ENCODE measurements around the gene FBXO9. TPM values are rescaled to one million over a fixed set of nuclear protein-coding genes. Genes with fewer than 3 reads are reported as not detected.

The FBXO9 gene
- total and polyA plus RNA-seq, 4 donors: 36.8 to 79.1 (median 51.2) TPM

DNA sequence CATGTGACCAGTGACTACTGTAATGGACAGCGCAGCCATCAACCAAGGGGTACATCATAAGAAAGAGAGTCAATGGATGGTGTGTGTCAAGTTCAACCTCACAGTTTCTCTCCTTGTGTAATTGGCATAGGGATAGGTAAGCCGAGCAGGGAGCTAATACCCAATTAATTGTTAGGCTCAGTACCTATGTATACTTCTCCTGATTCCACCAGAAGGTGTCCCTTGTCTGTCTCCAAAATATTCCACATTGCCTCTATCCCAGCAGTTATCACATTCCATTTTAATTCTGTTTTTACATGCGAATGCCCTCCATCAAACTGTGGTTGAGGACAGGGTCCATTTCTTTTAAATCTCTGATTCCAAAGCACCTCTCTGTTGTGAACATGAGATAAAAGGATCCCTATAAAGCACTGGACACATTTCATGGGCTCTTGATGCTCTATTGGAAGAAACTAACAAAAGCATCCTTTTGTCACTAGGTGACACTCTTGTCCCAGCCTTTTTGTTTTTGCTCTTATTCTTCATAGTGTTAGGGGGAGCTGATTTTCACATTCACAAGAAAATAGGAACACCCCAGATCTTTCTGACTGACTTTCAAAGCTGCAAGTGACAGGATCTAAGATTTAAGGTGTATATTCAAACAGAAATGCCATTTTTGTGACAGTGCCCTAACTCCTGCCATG is 38.9 kb downstream of the FBXO9 start:
- TF ChIP-seq CTCF (IDR thresholded peaks at IDR 0.05; ENCODE audit: low read depth, low read length, missing input control) (no peak), ZBTB33 (IDR thresholded peaks at IDR 0.05) (no peak), RAD21 (IDR thresholded peaks at IDR 0.05) (peak; percentile 34 to 39), FOXA2 (IDR thresholded peaks at IDR 0.05) (no peak), HNF4A (conservative IDR thresholded peaks at IDR 0.05) (no peak)
- peaks cover 5 to 34% (median 24%) of the 10 kb centered on the region in 4 donors for H3K36me3 ChIP-seq (ENCODE audit: control insufficient read depth in 4 of 4, insufficient read depth in 3 of 4, low read depth in 1 of 4, low read length in 3 of 4)
- no peak overlapping the region for H3K27ac ChIP-seq (ENCODE audit: low read depth in 1 of 2, low read length in 2 of 2)
- no peaks in the 10 kb centered on the region for H3K9me3 ChIP-seq (ENCODE audit: control insufficient read depth in 4 of 4, low read length in 3 of 4)
- WGBS: 95% methylated on average over 3 of the region's 3 CpGs
- no peak overlapping the region for H3K4me3 ChIP-seq (ENCODE audit: low read depth in 1 of 3, low read length in 3 of 3)
- H3K27me3 ChIP-seq (ENCODE audit: control insufficient read depth in 4 of 4, insufficient read depth in 4 of 4, low read length in 3 of 4): no peaks in the 10 kb centered on the region
- DNase-seq (ENCODE audit: low spot score): no peak
- H3K9ac ChIP-seq (ENCODE audit: low read depth in 1 of 2, low read length in 2 of 2): no peak overlapping the region
- no peaks in the 10 kb centered on the region for H3K4me1 ChIP-seq (ENCODE audit: control insufficient read depth in 4 of 4, insufficient read depth in 4 of 4, low read length in 3 of 4)

DNA sequence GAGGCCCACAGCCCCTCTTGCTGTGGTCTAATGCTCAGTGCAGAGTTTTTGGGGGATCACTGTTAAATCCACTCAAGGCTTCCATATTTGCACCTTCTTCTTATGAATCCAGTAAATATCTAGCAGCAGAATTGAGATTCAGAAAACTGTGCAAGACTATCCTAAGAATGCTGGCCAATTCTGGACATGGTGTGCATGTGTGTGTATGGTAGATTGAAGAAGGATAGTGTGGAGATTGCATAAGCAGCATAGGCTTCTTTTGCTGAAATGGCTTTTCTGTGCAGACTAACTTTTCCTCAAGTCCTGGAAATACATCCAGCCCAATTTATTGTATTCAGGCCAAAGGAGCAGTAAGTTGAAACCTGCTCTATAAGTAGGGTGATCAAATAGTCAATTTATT is 39.7 kb downstream of the FBXO9 start:
- H3K27me3 ChIP-seq (ENCODE audit: control insufficient read depth in 4 of 4, insufficient read depth in 4 of 4, low read length in 3 of 4): no peaks in the 10 kb centered on the region
- H3K9me3 ChIP-seq (ENCODE audit: control insufficient read depth in 4 of 4, low read length in 3 of 4): no peaks in the 10 kb centered on the region
- no peak overlapping the region for H3K9ac ChIP-seq (ENCODE audit: low read depth in 1 of 2, low read length in 2 of 2)
- peaks cover 0 to 27% (median 19%) of the 10 kb centered on the region in 4 donors for H3K36me3 ChIP-seq (ENCODE audit: control insufficient read depth in 4 of 4, insufficient read depth in 3 of 4, low read depth in 1 of 4, low read length in 3 of 4)
- no peak for DNase-seq (ENCODE audit: low spot score)
- H3K27ac ChIP-seq (ENCODE audit: low read depth in 1 of 2, low read length in 2 of 2): no peak overlapping the region
- TF ChIP-seq ZBTB33 (IDR thresholded peaks at IDR 0.05) (no peak), HNF4G (IDR thresholded peaks at IDR 0.05) (no peak), YY1 (IDR thresholded peaks at IDR 0.05) (no peak), MAX (IDR thresholded peaks at IDR 0.05) (no peak), GABPA (IDR thresholded peaks at IDR 0.05 in 1 of 2, conservative IDR thresholded peaks at IDR 0.05 in 1 of 2) (no peak), TAF1 (conservative IDR thresholded peaks at IDR 0.05) (no peak), RXRA (IDR thresholded peaks at IDR 0.05) (no peak)
- H3K4me1 ChIP-seq (ENCODE audit: control insufficient read depth in 4 of 4, insufficient read depth in 4 of 4, low read length in 3 of 4): no peaks in the 10 kb centered on the region
- H3K4me3 ChIP-seq (ENCODE audit: low read depth in 1 of 3, low read length in 3 of 3): no peak overlapping the region

DNA sequence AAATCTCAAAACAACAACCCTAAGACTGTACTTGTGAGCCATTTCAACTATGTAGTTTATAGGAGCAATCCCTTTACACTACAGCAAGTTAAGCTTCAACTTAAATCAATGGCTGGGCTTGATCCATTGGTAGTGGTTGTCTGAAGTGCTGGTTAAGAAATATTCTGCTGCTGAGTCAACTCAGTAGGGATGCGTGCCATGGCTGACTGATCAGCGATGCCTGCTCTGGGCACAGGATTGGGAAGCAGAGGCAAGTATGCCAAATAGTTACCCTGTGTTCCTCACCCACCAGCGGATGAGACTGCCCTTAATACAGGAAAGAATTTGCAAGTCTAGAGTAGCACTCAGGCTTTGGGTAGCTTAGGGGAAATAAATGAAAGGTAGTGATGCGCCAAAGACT is 41.9 kb downstream of the FBXO9 start:
- no peaks in the 10 kb centered on the region for H3K4me1 ChIP-seq (ENCODE audit: control insufficient read depth in 4 of 4, insufficient read depth in 4 of 4, low read length in 3 of 4)
- no peak for TF ChIP-seq GABPA (IDR thresholded peaks at IDR 0.05 in 1 of 2, conservative IDR thresholded peaks at IDR 0.05 in 1 of 2)
- no peak for TF ChIP-seq RAD21 (IDR thresholded peaks at IDR 0.05)
- TF ChIP-seq MAX (IDR thresholded peaks at IDR 0.05): no peak
- TF ChIP-seq ATF3 (IDR thresholded peaks at IDR 0.05): no peak
- TF ChIP-seq JUND (IDR thresholded peaks at IDR 0.05): no peak
- TF ChIP-seq FOXA1 (IDR thresholded peaks at IDR 0.05): no peak
- no peak for TF ChIP-seq HNF4G (IDR thresholded peaks at IDR 0.05)
- TF ChIP-seq CTCF (IDR thresholded peaks at IDR 0.05; ENCODE audit: low read depth, low read length, missing input control): no peak
- TF ChIP-seq FOXA2 (IDR thresholded peaks at IDR 0.05): no peak
- TF ChIP-seq NR2F2 (IDR thresholded peaks at IDR 0.05): no peak
- TF ChIP-seq EGR1 (IDR thresholded peaks at IDR 0.05; ENCODE audit: low read depth in 2 of 2): no peak
- no peak for TF ChIP-seq HNF4A (conservative IDR thresholded peaks at IDR 0.05)
- TF ChIP-seq RXRA (IDR thresholded peaks at IDR 0.05): no peak
- H3K27ac ChIP-seq (ENCODE audit: low read depth in 1 of 2, low read length in 2 of 2): no peak overlapping the region
- H3K27me3 ChIP-seq (ENCODE audit: control insufficient read depth in 4 of 4, insufficient read depth in 4 of 4, low read length in 3 of 4): no peaks in the 10 kb centered on the region
- DNase-seq (ENCODE audit: low spot score): no peak
- H3K4me3 ChIP-seq (ENCODE audit: low read depth in 1 of 3, low read length in 3 of 3): no peak overlapping the region
- WGBS: 84% methylated on average over 4 of the region's 4 CpGs
- peaks cover 0 to 8% (median 3%) of the 10 kb centered on the region in 4 donors for H3K36me3 ChIP-seq (ENCODE audit: control insufficient read depth in 4 of 4, insufficient read depth in 3 of 4, low read depth in 1 of 4, low read length in 3 of 4)
- no peaks in the 10 kb centered on the region for H3K9me3 ChIP-seq (ENCODE audit: control insufficient read depth in 4 of 4, low read length in 3 of 4)
- H3K9ac ChIP-seq (ENCODE audit: low read depth in 1 of 2, low read length in 2 of 2): no peak overlapping the region
